GM18868 (cell line): ENCODE data around the gene GOLGA3.

Source experiments
- ATAC-seq: cut with Tn5 transposase; IDR thresholded peaks from one replicate; pipeline ENCODE4 v1.9.1; 2021; ENCODE audit warnings: mild to moderate bottlenecking, moderate library complexity; ENCODE audit not compliant: unreplicated experiment

Gene GOLGA3

GRCh38 chr12:132724506-132725241 lies 104.0 kb downstream of the GOLGA3 start:
- ATAC-seq = no peak

- ATAC-seq = no peak
These were observed 104.9 kb downstream of the GOLGA3 start for GRCh38 chr12:132723764-132724140.

- no peak for ATAC-seq
These were observed 105.5 kb downstream of the GOLGA3 start for GRCh38 chr12:132723015-132723763.

GRCh38 chr12:132720606-132721345 lies 107.9 kb downstream of the GOLGA3 start:
- no peak for ATAC-seq

GRCh38 chr12:132719954-132720324 lies 108.7 kb downstream of the GOLGA3 start:
- no peak for ATAC-seq

- no peak for ATAC-seq
These were observed 109.3 kb downstream of the GOLGA3 start for GRCh38 chr12:132719141-132719953.
